K562 (cell line): ENCODE data around the gene ZFAND2B. TPM values are rescaled to one million over a fixed set of nuclear protein-coding genes. Genes with fewer than 3 reads are reported as not detected.

Source experiments
- ATAC-seq: fragments of 200-7000 bp; cut with Tn5 transposase; 3 replicates; pipeline ENCODE4 v1.9.1; 2020; ENCODE audit warnings: moderate library complexity
- BruUV-seq: library from RNA; stranded (reverse); fragments of 400-500 nt; replicated peaks from 2 replicates; lab custom pipeline; 2021; lab: Mats Ljungman, UMichigan
- CTCF ChIA-PET: fragments of 300-600 bp; formaldehyde crosslinking; extraction: SDS; loops from one replicate; lab custom pipeline; 2021; ENCODE audit warnings: low intra/inter-chr PET ratio; lab: Yijun Ruan, JAX
- POLR2A ChIA-PET: fragments of 300-600, 350-650 bp; sonication (Branson Sonifier 250); formaldehyde crosslinking; extraction: SDS; loops from one replicate; lab custom pipeline; 2021; ENCODE audit warnings: antibody characterized with exemption, inconsistent platforms; lab: Yijun Ruan, JAX
- DNase-seq, 4 experiments: peaks; one replicate each; pipeline versions ENCODE4 v3.0.0 to v3.0.0-alpha.2; 2011 to 2018; ENCODE audit warnings: low spot score in 3 of 4, mixed read lengths in 3 of 4; ENCODE audit errors: extremely low read depth in 1 of 4
- FAIRE-seq: peaks from 2 replicates; lab custom pipeline; 2011; peaks lifted over from hg19 to GRCh38; lab: Jason Lieb, UNC
- H2AFZ ChIP-seq: 2 replicates; pipeline ENCODE4 v1.6.0; 2011; ENCODE audit warnings: low read depth, low read length, control low read depth, inconsistent platforms
- H3K27ac ChIP-seq: fragments of 200-600 bp; 3 replicates; pipeline ENCODE4 v1.8.0; 2011; ENCODE audit warnings: low read depth, mild to moderate bottlenecking, control low read depth, inconsistent platforms, low read length, moderate library complexity, mixed read lengths; ENCODE audit errors: extremely low read depth
- H3K27me3 ChIP-seq, 2 experiments: fragments of 300-600 bp in 1 of 2; 2 replicates in 1 of 2; 3 replicates in 1 of 2; pipeline versions ENCODE4 v1.6.0 to v1.8.0; 2011; ENCODE audit warnings: inconsistent platforms in 2 of 2, low read length in 2 of 2, mild to moderate bottlenecking in 1 of 2, mixed read lengths in 1 of 2, moderate library complexity in 1 of 2; ENCODE audit not compliant: control insufficient read depth in 2 of 2, insufficient read depth in 2 of 2
- H3K36me3 ChIP-seq: fragments of 300-600 bp; 3 replicates; pipeline ENCODE4 v1.8.0; 2011; ENCODE audit warnings: mild to moderate bottlenecking, low read length, inconsistent platforms; ENCODE audit not compliant: control insufficient read depth, insufficient read depth
- H3K4me1 ChIP-seq, 2 experiments: fragments of 200-600 bp in 1 of 2; replicated peaks in 1 of 2; 2 replicates in 1 of 2; 3 replicates in 1 of 2; pipeline versions ENCODE4 v1.5.1 to v1.8.0; 2011; ENCODE audit warnings: inconsistent platforms in 2 of 2, low read length in 2 of 2, mild to moderate bottlenecking in 1 of 2, mixed read lengths in 1 of 2, moderate library complexity in 1 of 2; ENCODE audit not compliant: control insufficient read depth in 2 of 2, insufficient read depth in 2 of 2
- H3K4me2 ChIP-seq: 2 replicates; pipeline ENCODE4 v1.6.1; 2011; ENCODE audit warnings: low read length, control low read depth, inconsistent platforms, mixed read lengths; ENCODE audit not compliant: insufficient read depth
- H3K4me3 ChIP-seq: fragments of 200-600 bp; sonication (generic), shearing (Covaris generic); 2 replicates; pipeline ENCODE4 v1.5.1; 2016; ENCODE audit warnings: control low read depth, inconsistent platforms
- H3K79me2 ChIP-seq: fragments of 200-600 bp; 3 replicates; pipeline ENCODE4 v1.8.0; 2011; ENCODE audit warnings: low read length, inconsistent platforms; ENCODE audit not compliant: control insufficient read depth, insufficient read depth
- H3K9ac ChIP-seq, 2 experiments: 2 replicates each; pipeline versions ENCODE4 v1.6.0 to v1.6.1; 2011; ENCODE audit warnings: low read depth in 2 of 2, low read length in 2 of 2, control low read depth in 1 of 2, inconsistent platforms in 1 of 2, mild to moderate bottlenecking in 1 of 2, mixed read lengths in 1 of 2; ENCODE audit not compliant: insufficient read depth in 1 of 2
- H3K9me1 ChIP-seq: one replicate; pipeline ENCODE4 v1.6.0; 2011; ENCODE audit warnings: inconsistent platforms, mild to moderate bottlenecking, low read length, moderate library complexity; ENCODE audit not compliant: control insufficient read depth, insufficient read depth
- H3K9me3 ChIP-seq: replicated peaks from 2 replicates; pipeline ENCODE4 v1.5.1; 2011; ENCODE audit warnings: low read depth, low read length, inconsistent platforms; ENCODE audit not compliant: control insufficient read depth, insufficient read depth
- H4K20me1 ChIP-seq: replicated peaks from 2 replicates; pipeline ENCODE4 v1.6.1; 2011; ENCODE audit warnings: low read length, inconsistent platforms, mixed read lengths; ENCODE audit not compliant: control insufficient read depth, insufficient read depth
- ATF1 ChIP-seq, 2 experiments: fragments of 450-650 bp in 1 of 2; IDR thresholded peaks; 2 replicates each; pipeline ENCODE4 v1.6.1; 2016; ENCODE audit warnings: missing compliant biosample characterization in 1 of 2, missing genetic modification characterization in 1 of 2
- EGR1 ChIP-seq: fragments of 450-650 bp; conservative IDR thresholded peaks from 2 replicates; pipeline ENCODE4 v1.6.1; 2017; ENCODE audit warnings: mild to moderate bottlenecking
- ZNF124 ChIP-seq: sonication (generic); formaldehyde crosslinking; IDR thresholded peaks from 2 replicates; pipeline ENCODE4 v1.8.1; 2022; ENCODE audit warnings: missing genetic modification reagents
- WGBS: fragments of 100-300 bp; shearing (Covaris generic); methylation state at CpG from one replicate; pipeline ENCODE4 v1.1.6; 2016; ENCODE audit warnings: low coverage, mixed read lengths; ENCODE audit not compliant: insufficient coverage; ENCODE audit errors: missing lambda C conversion rate; 5-methylcytosine and 5-hydroxymethylcytosine counted together
- in situ Hi-C: fragments of 300-500 bp; cut with MboI; formaldehyde crosslinking; loops from 4 replicates; pipeline ENCODE4 v1.15.0; 2018; ENCODE audit warnings: inconsistent platforms, mixed read lengths
- intact Hi-C: fragments of 100-400 bp; cut with micrococcal nuclease; formaldehyde crosslinking; loops from 2 replicates; pipeline ENCODE4 v1.14.2; 2022
- polyA plus RNA-seq, 8 experiments: library from polyadenylated mRNA; depleted of rRNA in 4 of 8; stranded (reverse) in 5 of 8; unstranded in 3 of 8; fragments of >200 nt; fragmentation: Nextera tagmentation in 2 of 8; fragmentation: Illumina TruSeq in 1 of 8; extraction: Ambion mirVana in 2 of 8; extraction: Trizol in 1 of 8; gene quantifications; 2 replicates each; pipeline versions ENCODE4 v1.2.1 to v1.2.3, GENCODE V29; 2011 to 2014; ENCODE audit warnings: inconsistent platforms in 1 of 8, missing spikeins in 1 of 8
- total RNA-seq, 7 experiments: library from RNA; depleted of rRNA in 6 of 7; stranded (reverse); fragments of >200 nt in 6 of 7; fragmentation: Illumina TruSeq in 2 of 7; extraction: Trizol in 2 of 7; gene quantifications; 2 replicates each; pipeline versions ENCODE4 v1.2.1 to v1.2.3, GENCODE V29; 2011 to 2021; ENCODE audit warnings: low replicate concordance in 1 of 7

Gene ZFAND2B
- total and polyA plus RNA-seq, 9 of the 15 experiments (the other 6 are each of a cell fraction or from before 2014, with no cell fraction given): 9.9 to 33.3 (median 26.1) TPM

GRCh38 chr2:219252570-219252899 lies 46.0 kb downstream of the ZFAND2B start:
- Histone ChIP-seq H2AFZ (peak overlapping the region; percentile 77), H3K9me1 (no peaks in the 10 kb centered on the region), H4K20me1 (0 out of 2 replicates have a peak, but pooled peaks cover 3% of the 10 kb centered on the region), H3K9me3 (no peaks in the 10 kb centered on the region), H3K27ac (peak overlapping the region; percentile 75), H3K4me3 (peak overlapping the region; percentile 58), H3K79me2 (peaks cover 24% of the 10 kb centered on the region), H3K4me1 (peaks cover 18 to 47% of the 10 kb centered on the region in 2 experiments; a peak in 4 of 5 replicates), H3K9ac (peak overlapping the region; percentile 71 to 92), H3K27me3 (0 out of 5 replicates have a peak, but pooled peaks cover 0 to 4% of the 10 kb centered on the region in 2 experiments), H3K4me2 (peak overlapping the region; percentile 82), H3K36me3 (peaks cover 46% of the 10 kb centered on the region; the same call in 2 of the 3 replicates)
- ChIA-PET CTCF (no interaction called here), POLR2A (interaction anchor here (0.6 to 1.5 kb wide), 7 partner anchors 9 to 345 kb away, joined by 3 to 7 read pairs (median 4); no protein-coding TSS in a partner anchor)
- ATAC-seq: peak; percentile 5
- BruUV-seq: no TSS peak
- FAIRE-seq: no peak
- TF ChIP-seq ATF1 (CRISPR knock-in tag; IDR thresholded peaks at IDR 0.05) (no peak), ATF1 (tag; IDR thresholded peaks at IDR 0.05) (0 out of 2 replicates have a peak, but pooled peaks have one; percentile 3), ZNF124 (no peak), EGR1 (peak; percentile 83)
- DNase-seq: peak; percentile 13 to 52 (median 31)
- intact Hi-C loops: loop anchor here (2.0 kb wide), 1 partner anchor 26 kb away; the partner anchor contains the start of gene DNAJB2
- WGBS: 4% methylated on average over 8 of the region's 9 CpGs
- in situ Hi-C loops: no loop called here
